ENCODE data around the gene RAB27B. TPM values are rescaled to one million over a fixed set of nuclear protein-coding genes. Genes with fewer than 3 reads are reported as not detected.
"Not testable (repeated sequence)": the region's sequence is repeated elsewhere in the genome, so short reads cannot be mapped to it uniquely, and the experiment has no call there.

The RAB27B gene
- total RNA-seq, 3 donors from 2014 or later = 0.05 to 0.78 (median 0.14) TPM

DNA sequence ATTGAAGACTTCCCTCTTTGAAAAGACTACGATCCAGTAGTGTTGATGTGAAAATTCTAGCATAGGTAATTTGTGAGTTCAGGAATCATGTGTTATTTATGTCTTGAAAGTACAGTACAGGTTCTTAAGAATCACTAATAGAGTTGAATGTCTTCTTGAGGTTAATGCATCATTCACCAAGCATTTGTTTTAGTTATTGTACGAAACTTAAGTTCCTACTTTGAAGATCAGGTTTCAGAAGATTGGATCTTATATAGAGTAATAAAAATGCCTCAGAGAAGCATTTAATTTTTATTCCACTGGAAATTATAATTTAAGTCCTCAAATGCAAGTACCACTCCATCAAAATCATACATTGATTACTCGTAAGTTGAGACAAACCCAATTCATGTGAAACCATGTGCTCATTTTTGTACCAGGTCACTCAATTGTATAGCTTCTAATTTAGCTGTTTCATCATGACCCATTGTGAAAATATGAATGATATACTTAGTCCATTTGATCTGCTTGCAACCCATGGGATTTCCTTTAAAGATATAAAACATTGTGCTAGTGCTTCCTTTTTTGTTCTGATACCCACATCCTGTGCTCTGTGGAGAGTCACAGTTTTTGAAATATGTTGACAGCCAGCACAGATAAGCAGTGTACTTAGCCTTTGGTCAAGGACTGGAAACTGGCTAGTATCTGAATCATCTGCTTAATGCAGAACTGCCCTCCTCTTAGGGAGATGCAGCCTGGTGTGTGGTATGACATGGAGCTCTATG lies 22.5 kb upstream of the RAB27B start:
- Mint-ChIP-seq H3K36me3 (ENCODE audit: insufficient read depth) (no peaks in the 10 kb centered on the region), H3K9me3 (no peaks in the 10 kb centered on the region), H3K27me3 (ENCODE audit: low read depth) (peaks cover 2% of the 10 kb centered on the region), H3K4me1 (ENCODE audit: low read depth) (peaks cover 13% of the 10 kb centered on the region), H3K4me3 (no peak overlapping the region)
- DNase-seq (no peak), ATAC-seq (peak in 1 of 2 donors; percentile 72)

DNA sequence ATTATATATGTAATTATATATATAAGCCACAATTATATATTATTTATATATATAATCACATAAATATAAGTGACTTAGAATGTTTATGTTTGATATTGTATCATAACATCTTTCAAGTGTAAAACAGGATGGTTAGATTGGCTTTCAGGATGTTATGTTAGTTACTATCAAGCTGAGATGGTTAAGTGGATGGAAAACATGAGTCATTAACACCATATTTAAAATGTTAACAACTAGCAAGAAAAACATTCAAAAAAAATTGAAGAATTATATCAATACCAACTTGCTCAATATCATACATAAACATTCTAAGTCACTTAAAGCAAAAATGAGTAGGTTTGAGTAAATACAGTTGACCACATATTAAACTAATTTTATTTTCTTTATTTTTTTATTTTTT lies 21.8 kb upstream of the RAB27B start:
- H3K4me3 Mint-ChIP-seq = no peak overlapping the region
- no peak for ATAC-seq
- peaks cover 13% of the 10 kb centered on the region for H3K4me1 Mint-ChIP-seq (ENCODE audit: low read depth)
- H3K36me3 Mint-ChIP-seq (ENCODE audit: insufficient read depth) = no peaks in the 10 kb centered on the region
- H3K27me3 Mint-ChIP-seq (ENCODE audit: low read depth) = peaks cover 2% of the 10 kb centered on the region
- no peaks in the 10 kb centered on the region for H3K9me3 Mint-ChIP-seq
- DNase-seq = no peak

DNA sequence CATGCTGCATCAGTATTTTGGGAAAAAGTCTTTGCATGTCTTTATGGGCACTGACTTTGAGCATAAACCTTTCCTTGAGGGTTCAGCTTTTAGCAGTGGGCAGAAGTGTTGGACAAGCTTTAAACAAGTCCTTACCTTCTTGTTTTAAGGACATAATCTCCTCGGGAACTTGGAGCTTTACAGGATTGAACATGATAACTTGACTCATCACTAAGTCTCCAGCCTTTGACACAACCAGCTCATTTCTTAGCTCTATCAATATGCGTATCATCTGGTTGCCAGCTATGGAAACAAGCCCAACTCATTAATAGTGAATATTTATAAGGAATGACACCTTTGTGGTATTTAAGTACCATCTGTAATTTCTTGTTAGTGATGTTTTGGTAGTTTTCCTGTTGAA lies 21.0 kb upstream of the RAB27B start:
- peaks cover 13% of the 10 kb centered on the region for H3K4me1 Mint-ChIP-seq (ENCODE audit: low read depth)
- no peaks in the 10 kb centered on the region for H3K36me3 Mint-ChIP-seq (ENCODE audit: insufficient read depth)
- no peaks in the 10 kb centered on the region for H3K9me3 Mint-ChIP-seq
- H3K4me3 Mint-ChIP-seq = no peak overlapping the region
- DNase-seq = no peak
- H3K27me3 Mint-ChIP-seq (ENCODE audit: low read depth) = peaks cover 2% of the 10 kb centered on the region
- ATAC-seq = no peak

DNA sequence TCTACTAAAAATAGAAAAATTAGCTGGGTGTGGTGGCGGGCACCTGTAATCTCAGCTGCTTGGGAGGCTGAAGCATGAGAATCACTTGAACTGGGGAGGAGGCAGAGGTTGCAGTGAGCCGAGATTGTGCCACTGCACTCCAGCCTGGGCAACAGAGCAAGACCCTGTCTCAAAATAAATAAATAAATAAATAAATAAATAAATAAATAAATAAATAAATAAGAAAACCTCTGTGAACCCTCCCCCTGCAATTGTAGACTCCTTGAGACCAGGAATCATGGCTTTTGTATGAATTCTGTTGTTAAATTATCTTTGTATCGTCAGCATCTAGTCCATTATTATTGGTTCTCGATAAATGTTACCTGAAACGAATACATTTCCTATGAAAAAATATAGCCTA lies 17.6 kb upstream of the RAB27B start:
- H3K4me1 Mint-ChIP-seq (ENCODE audit: low read depth) = peaks cover 14% of the 10 kb centered on the region
- H3K4me3 Mint-ChIP-seq; H3K9me3 Mint-ChIP-seq; DNase-seq; H3K27me3 Mint-ChIP-seq (ENCODE audit: low read depth); ATAC-seq; H3K36me3 Mint-ChIP-seq (ENCODE audit: insufficient read depth): not testable (repeated sequence)

DNA sequence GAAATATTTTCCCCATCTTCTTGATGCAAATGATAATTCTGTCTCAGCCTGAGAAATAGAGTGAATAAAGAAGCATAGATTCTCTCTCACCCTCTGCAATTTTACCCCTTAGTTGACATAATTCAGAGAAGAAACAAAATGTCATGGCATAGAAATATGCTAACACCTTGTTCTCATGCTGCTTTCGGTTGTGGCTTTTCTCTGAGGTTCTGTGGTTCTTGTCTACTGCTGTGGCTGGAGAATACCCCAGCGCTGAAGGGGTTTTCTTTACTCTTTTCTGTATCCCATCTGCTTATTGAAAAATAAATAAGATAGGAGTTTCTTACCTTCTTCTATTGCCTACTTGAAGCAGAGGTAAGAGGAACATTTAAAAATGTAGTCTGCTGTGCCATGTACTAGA lies 15.4 kb upstream of the RAB27B start:
- H3K4me3 Mint-ChIP-seq = no peak overlapping the region

DNA sequence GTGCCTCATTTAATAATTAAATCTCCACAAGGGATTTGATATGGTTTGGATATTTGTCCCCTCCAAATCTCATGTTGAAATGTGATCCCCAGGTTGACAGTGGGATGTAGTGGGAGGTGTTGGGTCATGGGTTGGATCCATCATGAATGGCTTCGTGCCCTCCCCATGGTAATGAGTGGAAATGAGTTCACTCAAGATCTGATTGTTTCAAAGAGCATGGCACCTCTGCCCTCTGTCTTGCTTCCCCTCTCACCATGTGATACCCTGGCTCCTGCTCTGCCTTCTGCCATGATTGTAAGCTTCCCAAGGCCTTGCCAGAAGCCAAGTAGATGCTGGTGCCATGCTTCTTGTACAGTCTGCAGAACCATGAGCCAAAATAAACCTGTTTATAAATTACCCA lies 15.0 kb upstream of the RAB27B start:
- no peaks in the 10 kb centered on the region for H3K36me3 Mint-ChIP-seq (ENCODE audit: insufficient read depth)
- no peak for ATAC-seq
- no peaks in the 10 kb centered on the region for H3K9me3 Mint-ChIP-seq
- no peak for DNase-seq
- H3K4me1 Mint-ChIP-seq (ENCODE audit: low read depth) = peaks cover 9% of the 10 kb centered on the region
- H3K4me3 Mint-ChIP-seq = no peak overlapping the region
- H3K27me3 Mint-ChIP-seq (ENCODE audit: low read depth) = peaks cover 9% of the 10 kb centered on the region

More for the DNA sequence above, 15.4 kb upstream of the RAB27B start:
- ATAC-seq (peak; percentile 27 to 48), DNase-seq (no peak)
- peaks cover 9% of the 10 kb centered on the region for H3K4me1 Mint-ChIP-seq (ENCODE audit: low read depth)
- peaks cover 9% of the 10 kb centered on the region for H3K27me3 Mint-ChIP-seq (ENCODE audit: low read depth)
- no peaks in the 10 kb centered on the region for H3K9me3 Mint-ChIP-seq
- no peaks in the 10 kb centered on the region for H3K36me3 Mint-ChIP-seq (ENCODE audit: insufficient read depth)

DNA sequence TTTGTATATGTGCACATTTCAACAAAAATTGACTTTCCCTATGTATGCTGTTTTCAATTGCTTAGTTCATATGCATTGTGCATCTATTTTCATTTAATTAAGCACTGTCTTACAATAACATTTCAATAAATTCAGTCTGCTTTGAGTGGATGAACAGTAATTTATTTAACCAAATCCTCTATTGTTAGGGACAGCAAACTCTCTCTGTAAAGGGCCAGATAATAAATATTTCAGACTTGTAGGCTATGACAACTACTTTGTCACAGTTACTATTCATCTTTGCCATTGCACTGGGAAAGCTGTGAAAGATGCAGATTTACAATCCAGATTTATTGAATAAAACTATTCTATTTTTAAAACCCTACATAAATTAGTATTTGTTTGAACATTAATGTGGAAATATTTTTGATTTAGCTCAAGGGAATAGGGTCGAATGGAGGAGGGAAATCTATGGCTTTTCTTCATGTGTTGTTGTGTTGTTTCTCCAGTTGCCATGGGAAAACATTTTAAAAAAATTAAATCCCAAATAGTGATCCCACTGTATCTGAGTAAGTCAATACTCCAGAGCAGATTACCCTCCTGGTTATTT lies 14.2 kb upstream of the RAB27B start:
- DNase-seq (no peak), ATAC-seq (no peak)
- Mint-ChIP-seq H3K36me3 (ENCODE audit: insufficient read depth) (no peaks in the 10 kb centered on the region), H3K9me3 (no peaks in the 10 kb centered on the region), H3K4me1 (ENCODE audit: low read depth) (peaks cover 9% of the 10 kb centered on the region), H3K4me3 (no peak overlapping the region), H3K27me3 (ENCODE audit: low read depth) (peaks cover 9% of the 10 kb centered on the region)

DNA sequence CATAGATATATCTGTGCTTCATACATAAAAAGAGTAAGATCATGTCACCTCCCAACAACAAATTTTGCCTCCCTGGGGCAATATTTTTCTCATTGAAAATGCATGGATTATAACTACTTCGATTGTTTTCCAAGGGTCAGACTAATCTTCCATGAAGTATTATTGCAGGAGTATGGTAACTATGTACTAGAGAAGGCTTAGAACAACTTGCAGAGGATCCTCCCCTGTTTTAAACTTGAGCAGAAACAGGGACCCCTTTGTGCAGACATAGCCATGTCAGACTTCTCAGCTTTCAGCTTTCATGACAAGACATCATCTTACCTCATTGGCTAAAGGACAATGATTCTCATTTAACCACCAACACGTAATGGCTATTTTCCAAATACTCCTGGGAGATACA lies 13.2 kb upstream of the RAB27B start:
- H3K9me3 Mint-ChIP-seq = no peaks in the 10 kb centered on the region
- ATAC-seq = no peak
- DNase-seq = no peak
- H3K27me3 Mint-ChIP-seq (ENCODE audit: low read depth) = peaks cover 9% of the 10 kb centered on the region
- H3K36me3 Mint-ChIP-seq (ENCODE audit: insufficient read depth) = no peaks in the 10 kb centered on the region
- H3K4me1 Mint-ChIP-seq (ENCODE audit: low read depth) = peaks cover 9% of the 10 kb centered on the region
- no peak overlapping the region for H3K4me3 Mint-ChIP-seq

DNA sequence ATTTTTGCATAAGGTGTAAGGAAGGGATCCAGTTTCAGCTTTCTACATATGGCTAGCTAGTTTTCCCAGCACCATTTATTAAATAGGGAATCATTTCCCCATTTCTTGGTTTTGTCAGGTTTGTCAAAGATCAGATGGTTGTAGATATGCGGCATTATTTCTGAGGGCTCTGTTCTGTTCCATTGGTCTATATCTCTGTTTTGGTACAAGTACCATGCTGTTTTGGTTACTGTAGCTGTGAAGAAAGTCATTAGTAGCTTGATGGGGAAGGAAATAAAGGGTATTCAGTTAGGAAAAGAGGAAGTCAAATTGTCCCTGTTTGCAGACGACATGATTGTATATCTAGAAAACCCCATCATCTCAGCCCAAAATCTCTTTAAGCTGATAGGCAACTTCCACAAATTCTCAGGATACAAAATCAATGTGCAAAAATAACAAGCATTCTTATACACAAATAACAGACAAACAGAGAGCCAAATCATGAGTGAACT lies 7.4 kb upstream of the RAB27B start:
- not testable (repeated sequence) for DNase-seq; ATAC-seq; H3K4me1 Mint-ChIP-seq (ENCODE audit: low read depth); H3K27me3 Mint-ChIP-seq (ENCODE audit: low read depth); H3K9me3 Mint-ChIP-seq; H3K4me3 Mint-ChIP-seq; H3K36me3 Mint-ChIP-seq (ENCODE audit: insufficient read depth)

DNA sequence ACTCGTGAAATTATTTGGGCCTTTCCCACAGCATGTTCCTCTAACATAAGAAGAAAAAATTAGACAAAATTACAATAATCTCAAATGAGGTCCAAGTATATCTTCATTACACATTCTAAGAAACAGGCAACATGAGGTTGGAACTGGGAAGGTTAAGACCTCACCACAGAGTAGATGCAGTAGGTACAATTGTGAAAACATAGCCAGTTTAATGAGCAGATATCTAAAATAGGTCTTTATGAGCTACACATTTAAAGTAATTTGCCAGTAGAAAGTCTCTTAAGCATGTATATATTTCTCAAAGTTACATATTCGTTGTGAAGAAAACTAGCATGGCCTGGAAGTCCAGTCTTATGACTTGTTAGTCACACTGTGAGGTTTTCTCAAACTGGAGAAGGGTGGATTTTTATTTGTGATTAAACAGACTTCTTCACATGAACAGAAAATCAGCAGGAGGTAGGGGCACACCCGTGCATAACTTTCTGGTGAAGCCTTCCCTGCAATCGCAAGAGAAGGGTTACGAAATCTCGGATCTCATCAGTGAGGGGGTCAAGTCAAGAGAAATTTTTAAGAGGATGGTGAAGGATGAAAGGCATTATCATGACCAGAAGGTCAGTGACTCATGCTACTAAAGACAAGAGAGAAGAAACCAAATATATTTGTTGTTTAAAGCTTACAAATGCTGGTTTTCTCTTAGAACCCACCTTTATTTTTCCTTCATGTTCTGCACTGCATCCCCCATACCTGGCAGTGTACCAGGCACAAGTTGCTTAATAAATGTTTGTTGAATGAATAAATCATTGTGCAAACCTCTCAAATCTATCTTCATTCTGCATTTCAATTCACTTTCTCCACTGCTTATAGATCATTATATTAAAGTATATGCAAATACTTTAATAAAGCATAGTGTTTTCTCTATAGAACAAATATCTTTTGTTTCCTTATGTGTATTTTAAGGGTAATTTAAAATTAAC lies 5.1 kb upstream of the RAB27B start:
- Mint-ChIP-seq H3K4me1 (ENCODE audit: low read depth) (peaks cover 8% of the 10 kb centered on the region), H3K9me3 (no peaks in the 10 kb centered on the region), H3K4me3 (no peak overlapping the region), H3K36me3 (ENCODE audit: insufficient read depth) (no peaks in the 10 kb centered on the region), H3K27me3 (ENCODE audit: low read depth) (no peaks in the 10 kb centered on the region)
- ATAC-seq (no peak), DNase-seq (no peak)

DNA sequence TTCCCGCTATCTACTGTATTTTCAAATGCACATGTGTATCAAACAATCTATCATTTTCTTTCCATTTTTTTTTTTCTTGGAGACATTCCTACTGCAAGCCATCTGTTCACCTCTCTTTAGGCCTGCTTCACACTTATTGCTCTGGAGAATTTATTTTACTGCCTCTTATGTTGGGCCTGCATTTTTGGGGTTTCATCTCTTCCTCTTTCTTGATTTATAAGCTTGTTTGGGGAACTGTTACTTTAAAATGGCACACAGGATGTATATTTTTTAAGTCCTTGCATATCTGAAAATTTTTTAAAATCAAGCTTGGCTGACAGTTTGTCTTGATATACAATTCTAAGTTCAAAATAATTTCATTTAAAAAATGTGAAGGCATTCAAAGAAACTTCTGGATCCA lies 3.5 kb upstream of the RAB27B start:
- no peaks in the 10 kb centered on the region for H3K9me3 Mint-ChIP-seq
- peaks cover 16% of the 10 kb centered on the region for H3K4me1 Mint-ChIP-seq (ENCODE audit: low read depth)
- no peak overlapping the region for H3K4me3 Mint-ChIP-seq
- H3K36me3 Mint-ChIP-seq (ENCODE audit: insufficient read depth) = no peaks in the 10 kb centered on the region
- DNase-seq (no peak), ATAC-seq (no peak)
- no peaks in the 10 kb centered on the region for H3K27me3 Mint-ChIP-seq (ENCODE audit: low read depth)

DNA sequence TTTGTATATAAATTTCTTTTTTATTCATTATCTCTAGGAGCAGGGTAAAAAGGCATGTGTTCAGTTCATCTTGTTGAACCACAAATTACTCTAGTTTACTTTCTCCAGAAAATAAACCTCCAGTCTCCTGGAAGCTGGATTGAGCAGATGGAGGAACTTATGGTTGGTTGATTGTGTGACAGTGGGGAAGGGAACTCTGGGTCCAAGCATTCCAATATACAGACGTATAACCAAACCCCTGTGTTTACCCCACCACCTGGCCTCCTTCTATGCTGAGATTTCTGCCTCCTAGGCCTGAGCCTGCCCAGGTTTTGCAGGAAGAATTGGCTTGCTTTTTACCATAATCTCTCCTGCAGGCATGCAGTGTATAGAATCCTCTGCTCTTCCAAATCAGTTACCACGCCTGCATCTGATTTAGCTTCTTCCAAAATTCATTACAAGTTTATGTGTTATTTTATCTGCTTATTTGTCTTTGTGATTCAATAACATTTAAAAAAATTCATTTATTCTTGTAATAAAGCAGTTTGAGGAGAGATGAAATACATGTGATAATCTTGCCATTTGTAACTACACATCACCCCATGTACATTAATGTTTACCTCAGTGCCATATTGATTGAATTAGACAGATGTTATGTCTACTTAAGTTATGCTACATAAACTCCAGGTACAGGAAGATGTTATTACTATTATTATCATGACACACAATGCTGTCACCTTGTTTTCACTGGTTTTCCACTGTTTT lies 2.5 kb upstream of the RAB27B start:
- Mint-ChIP-seq H3K9me3 (no peaks in the 10 kb centered on the region), H3K27me3 (ENCODE audit: low read depth) (no peaks in the 10 kb centered on the region), H3K4me3 (no peak overlapping the region), H3K36me3 (ENCODE audit: insufficient read depth) (no peaks in the 10 kb centered on the region), H3K4me1 (ENCODE audit: low read depth) (peaks cover 20% of the 10 kb centered on the region)
- DNase-seq (no peak), ATAC-seq (no peak)

DNA sequence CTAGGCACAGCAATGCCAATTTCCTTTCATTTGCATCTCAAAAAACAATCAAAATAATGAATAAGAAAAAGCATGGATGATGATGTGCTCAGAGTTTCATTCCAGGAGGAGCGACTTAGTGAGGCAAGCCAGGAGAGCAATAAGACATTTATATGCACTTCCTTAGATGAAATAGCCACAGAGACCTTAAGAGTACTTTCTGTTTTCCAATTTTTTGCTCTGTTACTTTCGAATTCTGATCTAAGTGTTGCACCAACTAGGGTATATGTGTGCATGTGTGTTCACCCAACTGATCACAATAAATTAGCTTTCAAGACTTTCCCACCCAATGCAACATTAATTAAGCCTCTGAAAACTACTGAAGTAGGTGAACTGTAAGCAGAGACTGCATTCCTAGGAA lies 709 bp downstream of the RAB27B start:
- Mint-ChIP-seq H3K4me1 (ENCODE audit: low read depth) (peaks cover 25% of the 10 kb centered on the region), H3K36me3 (ENCODE audit: insufficient read depth) (peaks cover 9% of the 10 kb centered on the region), H3K9me3 (peaks cover 5% of the 10 kb centered on the region), H3K4me3 (peak overlapping the region; percentile 82), H3K27me3 (ENCODE audit: low read depth) (no peaks in the 10 kb centered on the region)
- ATAC-seq (no peak), DNase-seq (no peak)

DNA sequence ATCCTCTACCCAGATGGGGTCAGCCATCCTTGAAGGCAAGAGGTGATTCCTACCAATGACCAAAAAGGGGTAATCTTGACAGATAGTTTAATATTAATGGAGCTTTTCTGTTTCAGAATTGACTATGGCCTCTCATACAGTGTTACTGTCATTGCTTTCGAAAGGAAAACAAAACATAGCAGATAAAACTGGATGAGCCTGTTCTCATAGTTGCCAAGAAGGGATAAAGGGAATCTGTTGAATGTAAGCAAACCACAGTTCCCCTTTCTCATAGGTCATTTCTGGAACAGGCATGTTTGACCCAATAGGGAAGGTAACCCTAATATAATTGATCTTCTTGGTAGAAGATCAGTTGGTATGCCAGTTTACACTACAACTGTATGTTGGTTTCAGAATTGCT lies 1.6 kb downstream of the RAB27B start:
- Mint-ChIP-seq H3K9me3 (peaks cover 5% of the 10 kb centered on the region), H3K4me3 (no peak overlapping the region), H3K36me3 (ENCODE audit: insufficient read depth) (peaks cover 9% of the 10 kb centered on the region), H3K4me1 (ENCODE audit: low read depth) (peaks cover 29% of the 10 kb centered on the region), H3K27me3 (ENCODE audit: low read depth) (no peaks in the 10 kb centered on the region)
- DNase-seq (no peak), ATAC-seq (no peak)

Data from activated T-cell treated with anti-CD3 and anti-CD28 coated beads, Interleukin-2, amount 50 U/mL, for 4 hours (primary cell).